ENCODE measurements around the gene PTPRK.

DNA sequence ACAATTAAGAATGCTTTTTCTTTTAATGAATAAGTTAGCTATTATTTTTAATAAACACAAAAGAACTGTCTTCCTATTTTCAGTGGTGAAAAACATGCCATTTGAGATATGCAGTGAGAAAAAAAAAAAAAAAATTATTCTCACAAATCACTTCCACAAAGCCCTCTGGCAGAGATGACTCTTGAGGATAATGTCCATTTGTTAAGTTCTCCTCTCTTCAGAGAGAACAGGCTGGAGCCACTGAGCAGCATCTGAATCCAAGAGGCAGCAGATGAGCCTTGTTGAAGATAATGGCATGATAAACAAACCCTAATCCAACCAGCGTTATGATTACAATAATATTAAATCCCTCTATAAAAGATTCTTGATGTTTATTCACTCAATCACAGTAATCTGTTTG is 105.0 kb downstream of the PTPRK start:
- TF ChIP-seq, protein P1, sequence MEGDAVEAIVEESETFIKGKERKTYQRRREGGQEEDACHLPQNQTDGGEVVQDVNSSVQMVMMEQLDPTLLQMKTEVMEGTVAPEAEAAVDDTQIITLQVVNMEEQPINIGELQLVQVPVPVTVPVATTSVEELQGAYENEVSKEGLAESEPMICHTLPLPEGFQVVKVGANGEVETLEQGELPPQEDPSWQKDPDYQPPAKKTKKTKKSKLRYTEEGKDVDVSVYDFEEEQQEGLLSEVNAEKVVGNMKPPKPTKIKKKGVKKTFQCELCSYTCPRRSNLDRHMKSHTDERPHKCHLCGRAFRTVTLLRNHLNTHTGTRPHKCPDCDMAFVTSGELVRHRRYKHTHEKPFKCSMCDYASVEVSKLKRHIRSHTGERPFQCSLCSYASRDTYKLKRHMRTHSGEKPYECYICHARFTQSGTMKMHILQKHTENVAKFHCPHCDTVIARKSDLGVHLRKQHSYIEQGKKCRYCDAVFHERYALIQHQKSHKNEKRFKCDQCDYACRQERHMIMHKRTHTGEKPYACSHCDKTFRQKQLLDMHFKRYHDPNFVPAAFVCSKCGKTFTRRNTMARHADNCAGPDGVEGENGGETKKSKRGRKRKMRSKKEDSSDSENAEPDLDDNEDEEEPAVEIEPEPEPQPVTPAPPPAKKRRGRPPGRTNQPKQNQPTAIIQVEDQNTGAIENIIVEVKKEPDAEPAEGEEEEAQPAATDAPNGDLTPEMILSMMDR (conservative IDR thresholded peaks at IDR 0.05; ENCODE audit: low read depth, low read length), result no peak
- no peak for TF ChIP-seq EZH2phosphoT487 (IDR thresholded peaks at IDR 0.05; ENCODE audit: borderline replicate concordance, low read length)

Measured in PC-3 (cell line).